GM10266 (cell line): ENCODE measurements around the gene TOX2.

Experiments
- DNase-seq: peaks from one replicate; pipeline ENCODE4 v3.0.0; 2012; ENCODE audit errors: extremely low spot score
- CTCF ChIP-seq: IDR thresholded peaks from 2 replicates; pipeline ENCODE4 v1.5.1; 2012; ENCODE audit warnings: mild to moderate bottlenecking, low read depth; ENCODE audit not compliant: control insufficient read depth, insufficient read depth; ENCODE audit errors: missing control alignments

The TOX2 gene

GRCh38 chr20:44050327-44050726 lies 135.7 kb downstream of the TOX2 start:
- DNase-seq, result no peak
- no peak for TF ChIP-seq CTCF

GRCh38 chr20:44050925-44051660 lies 136.4 kb downstream of the TOX2 start:
- DNase-seq, result no peak
- no peak for TF ChIP-seq CTCF

- no peak for TF ChIP-seq CTCF
- no peak for DNase-seq
These were observed 137.0 kb downstream of the TOX2 start for GRCh38 chr20:44051661-44052000.

- no peak for DNase-seq
These were observed 137.5 kb downstream of the TOX2 start for GRCh38 chr20:44052166-44052565.

GRCh38 chr20:44053046-44053445 lies 138.4 kb downstream of the TOX2 start:
- DNase-seq, result no peak
- no peak for TF ChIP-seq CTCF

More at GRCh38 chr20:44052166-44052565, 137.5 kb downstream of the TOX2 start:
- TF ChIP-seq CTCF, result no peak

GRCh38 chr20:44054118-44054517 lies 139.5 kb downstream of the TOX2 start:
- TF ChIP-seq CTCF, result no peak
- no peak for DNase-seq

GRCh38 chr20:44054849-44055248 lies 140.2 kb downstream of the TOX2 start:
- no peak for DNase-seq
- no peak for TF ChIP-seq CTCF
